CD4-positive, CD25-positive, alpha-beta regulatory T cell (primary cell): ENCODE data around the gene CCDC85B. TPM values are rescaled to one million over a fixed set of nuclear protein-coding genes. Genes with fewer than 3 reads are reported as not detected.

Experiments used
- ATAC-seq, 2 donors: fragments of 150-1000 bp; cut with Tn5 transposase; one replicate each; pipeline ENCODE4 v1.10.0; 2021; ENCODE audit warnings: low read depth in 2 of 2, moderate number of reproducible peaks in 2 of 2, moderate library complexity in 1 of 2
- DNase-seq, 3 donors: peaks; one replicate each; pipeline versions ENCODE4 v3.0.0 to v3.0.0-alpha.2; 2012 to 2022; ENCODE audit warnings: mixed read lengths in 1 of 3
- H3K27ac ChIP-seq: one replicate; pipeline ENCODE4 v1.7.0; 2013; ENCODE audit warnings: mild to moderate bottlenecking, low read length; ENCODE audit not compliant: insufficient read depth, poor library complexity, severe bottlenecking
- H3K27me3 ChIP-seq: one replicate; pipeline ENCODE4 v1.7.0; 2013; ENCODE audit warnings: low read length; ENCODE audit not compliant: control insufficient read depth, insufficient read depth
- H3K36me3 ChIP-seq: one replicate; pipeline ENCODE4 v1.7.0; 2013; ENCODE audit warnings: mild to moderate bottlenecking, low read length, moderate library complexity; ENCODE audit not compliant: control insufficient read depth, insufficient read depth
- H3K4me1 ChIP-seq: 2 replicates; pipeline ENCODE4 v1.7.0; 2013; ENCODE audit warnings: mild to moderate bottlenecking, low read length; ENCODE audit not compliant: insufficient read depth, control insufficient read depth, poor library complexity, severe bottlenecking
- H3K4me3 ChIP-seq: one replicate; pipeline ENCODE4 v1.7.0; 2013; ENCODE audit warnings: low read depth, mild to moderate bottlenecking, low read length, moderate library complexity
- H3K9me3 ChIP-seq, 2 experiments: 1 replicate in 1 of 2; 2 replicates in 1 of 2; pipeline ENCODE4 v1.7.0; 2013; ENCODE audit warnings: low read length in 2 of 2, mild to moderate bottlenecking in 1 of 2, moderate library complexity in 1 of 2; ENCODE audit not compliant: control insufficient read depth in 2 of 2
- H3K27ac Mint-ChIP-seq, 3 donors: one replicate each; pipeline ENCODE4 v1.8.0; 2020 to 2022; ENCODE audit warnings: mild to moderate bottlenecking in 3 of 3, mixed read lengths in 3 of 3, moderate library complexity in 2 of 3
- H3K27me3 Mint-ChIP-seq: one replicate; pipeline ENCODE4 v1.8.0; 2022; ENCODE audit warnings: mild to moderate bottlenecking, mixed read lengths
- H3K36me3 Mint-ChIP-seq: one replicate; pipeline ENCODE4 v1.8.0; 2020; ENCODE audit warnings: mixed read lengths
- H3K4me1 Mint-ChIP-seq, 4 donors: one replicate each; pipeline ENCODE4 v1.8.0; 2020 to 2022; ENCODE audit warnings: mixed read lengths in 4 of 4, mild to moderate bottlenecking in 1 of 4
- H3K4me3 Mint-ChIP-seq, 4 donors: one replicate each; pipeline ENCODE4 v1.8.0; 2020 to 2022; ENCODE audit warnings: mild to moderate bottlenecking in 4 of 4, mixed read lengths in 4 of 4, moderate library complexity in 3 of 4
- H3K9me3 Mint-ChIP-seq, 7 donors: one replicate each; pipeline ENCODE4 v1.8.0; 2020 to 2022; ENCODE audit warnings: mixed read lengths in 7 of 7, mild to moderate bottlenecking in 3 of 7, moderate library complexity in 2 of 7
- polyA plus RNA-seq, 4 donors: library from polyadenylated mRNA; unstranded; fragments of 300-500 nt; fragmentation: Illumina TruSeq; gene quantifications; one replicate each; pipeline ENCODE4 v1.2.3, GENCODE V29; 2021
- total RNA-seq: library from RNA; stranded (reverse); gene quantifications from one replicate; pipeline ENCODE4 v1.2.3, GENCODE V29; 2022

The CCDC85B gene
- total and polyA plus RNA-seq, 5 donors from 2014 or later = 20.7 to 74.0 (median 62.1) TPM

GRCh38 chr11:65883058-65883761 is 7.3 kb upstream of the CCDC85B start:
- Mint-ChIP-seq H3K9me3 (no peaks in the 10 kb centered on the region), H3K36me3 (peaks cover 13% of the 10 kb centered on the region), H3K4me1 (peaks cover 0 to 66% (median 34%) of the 10 kb centered on the region in 4 donors), H3K27ac (no peak overlapping the region), H3K27me3 (no peaks in the 10 kb centered on the region), H3K4me3 (peak overlapping the region in 2 of 4 donors; percentile 54 to 58)
- H3K27me3 ChIP-seq = no peaks in the 10 kb centered on the region
- H3K27ac ChIP-seq = no peak overlapping the region
- ATAC-seq = no peak
- H3K4me1 ChIP-seq = peaks cover 40% of the 10 kb centered on the region
- no peak for DNase-seq
- H3K4me3 ChIP-seq = no peak overlapping the region
- no peaks in the 10 kb centered on the region for H3K9me3 ChIP-seq
- H3K36me3 ChIP-seq = peaks cover 19% of the 10 kb centered on the region

GRCh38 chr11:65883786-65884715 is 6.4 kb upstream of the CCDC85B start:
- no peaks in the 10 kb centered on the region for H3K27me3 ChIP-seq
- H3K27ac ChIP-seq = no peak overlapping the region
- Mint-ChIP-seq H3K36me3 (peaks cover 13% of the 10 kb centered on the region), H3K27me3 (no peaks in the 10 kb centered on the region), H3K4me3 (peak overlapping the region in 3 of 4 donors; percentile 41 to 81 (median 71)), H3K4me1 (peaks cover under 1 to 68% (median 40%) of the 10 kb centered on the region in 4 donors), H3K9me3 (no peaks in the 10 kb centered on the region), H3K27ac (peak overlapping the region; percentile 56 to 78 (median 69))
- DNase-seq = no peak
- no peak for ATAC-seq
- no peaks in the 10 kb centered on the region for H3K9me3 ChIP-seq
- peaks cover 40% of the 10 kb centered on the region for H3K4me1 ChIP-seq
- H3K36me3 ChIP-seq = peaks cover 19% of the 10 kb centered on the region
- H3K4me3 ChIP-seq = no peak overlapping the region

GRCh38 chr11:65884716-65885092 is 5.8 kb upstream of the CCDC85B start:
- peaks cover 7 to 68% (median 42%) of the 10 kb centered on the region in 4 donors for H3K4me1 Mint-ChIP-seq
- no peak overlapping the region for H3K27ac ChIP-seq

GRCh38 chr11:65885231-65885630 is 5.2 kb upstream of the CCDC85B start:
- Histone ChIP-seq H3K9me3 (no peaks in the 10 kb centered on the region), H3K4me3 (no peak overlapping the region), H3K27me3 (no peaks in the 10 kb centered on the region), H3K27ac (no peak overlapping the region), H3K4me1 (peaks cover 41% of the 10 kb centered on the region), H3K36me3 (peaks cover 19% of the 10 kb centered on the region)
- Mint-ChIP-seq H3K9me3 (no peaks in the 10 kb centered on the region), H3K36me3 (peaks cover 13% of the 10 kb centered on the region), H3K27ac (peak overlapping the region in 2 of 3 donors; percentile 69 to 74), H3K4me1 (peaks cover 12 to 68% (median 46%) of the 10 kb centered on the region in 4 donors), H3K27me3 (peaks cover 4% of the 10 kb centered on the region), H3K4me3 (peak overlapping the region in 1 of 4 donors; percentile 16)
- DNase-seq (no peak), ATAC-seq (no peak)

More at GRCh38 chr11:65884716-65885092, 5.8 kb upstream of the CCDC85B start:
- no peaks in the 10 kb centered on the region for H3K27me3 ChIP-seq
- H3K36me3 ChIP-seq = peaks cover 19% of the 10 kb centered on the region
- H3K9me3 ChIP-seq = no peaks in the 10 kb centered on the region
- H3K9me3 Mint-ChIP-seq = no peaks in the 10 kb centered on the region
- peak; percentile 47 to 53 for ATAC-seq
- peak; percentile 72 to 83 (median 81) for DNase-seq
- peak overlapping the region; percentile 56 to 78 (median 69) for H3K27ac Mint-ChIP-seq
- peaks cover 40% of the 10 kb centered on the region for H3K4me1 ChIP-seq
- no peaks in the 10 kb centered on the region for H3K27me3 Mint-ChIP-seq
- peaks cover 13% of the 10 kb centered on the region for H3K36me3 Mint-ChIP-seq
- H3K4me3 Mint-ChIP-seq = peak overlapping the region; percentile 48 to 81 (median 68)
- no peak overlapping the region for H3K4me3 ChIP-seq

GRCh38 chr11:65885808-65886536 is 4.5 kb upstream of the CCDC85B start:
- Mint-ChIP-seq H3K27me3 (peaks cover 6% of the 10 kb centered on the region), H3K4me3 (peak overlapping the region; percentile 76 to 94 (median 89)), H3K27ac (peak overlapping the region in 1 of 3 donors; percentile 60), H3K9me3 (no peaks in the 10 kb centered on the region), H3K4me1 (peaks cover 13 to 64% (median 43%) of the 10 kb centered on the region in 4 donors), H3K36me3 (peaks cover 13% of the 10 kb centered on the region)
- ATAC-seq = no peak
- Histone ChIP-seq H3K27ac (no peak overlapping the region), H3K27me3 (no peaks in the 10 kb centered on the region), H3K4me3 (no peak overlapping the region), H3K9me3 (no peaks in the 10 kb centered on the region), H3K4me1 (peaks cover 42% of the 10 kb centered on the region), H3K36me3 (peaks cover 19% of the 10 kb centered on the region)
- no peak for DNase-seq

GRCh38 chr11:65886826-65887722 is 3.4 kb upstream of the CCDC85B start:
- H3K27me3 Mint-ChIP-seq = peaks cover 6% of the 10 kb centered on the region
- H3K27ac Mint-ChIP-seq = peak overlapping the region; percentile 97 to 100 (median 99)
- peak overlapping the region; percentile 87 to 94 (median 89) for H3K4me3 Mint-ChIP-seq
- DNase-seq = no peak
- H3K4me1 Mint-ChIP-seq = peaks cover 13 to 66% (median 43%) of the 10 kb centered on the region in 4 donors
- Histone ChIP-seq H3K27me3 (no peaks in the 10 kb centered on the region), H3K4me3 (peak overlapping the region; percentile 69), H3K36me3 (peaks cover 19% of the 10 kb centered on the region), H3K4me1 (peaks cover 49% of the 10 kb centered on the region), H3K27ac (peak overlapping the region; percentile 97), H3K9me3 (no peaks in the 10 kb centered on the region)
- H3K36me3 Mint-ChIP-seq = peaks cover 13% of the 10 kb centered on the region
- H3K9me3 Mint-ChIP-seq = no peaks in the 10 kb centered on the region
- no peak for ATAC-seq
